ENCODE measurements around the gene CSK.

DNA sequence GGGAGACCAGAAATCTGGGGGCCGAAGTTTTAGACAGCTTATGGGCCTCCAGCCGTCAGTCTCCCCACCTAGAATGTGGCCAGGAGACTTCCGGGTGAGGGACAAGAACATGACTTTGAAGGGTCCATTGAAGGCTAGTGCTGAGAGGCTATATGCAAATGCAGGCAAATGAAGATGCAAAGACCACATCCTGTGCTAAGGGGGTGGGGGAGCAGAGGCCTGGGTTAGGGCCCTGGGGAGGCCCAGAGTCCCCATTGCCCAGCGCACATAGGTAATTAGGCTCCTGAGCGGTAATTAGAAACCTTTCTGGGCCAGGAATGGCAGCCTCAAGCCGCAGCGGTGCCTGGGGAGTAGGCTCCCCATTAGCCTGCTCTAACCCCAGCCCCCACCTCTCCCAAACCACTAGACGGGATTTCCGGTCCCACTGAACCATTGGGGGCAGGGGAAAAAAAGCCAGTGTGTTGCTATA lies 6.8 kb downstream of the CSK start:
- no peak for TF ChIP-seq EZH2 (IDR thresholded peaks at IDR 0.05)
- TF ChIP-seq POLR2AphosphoS5 (IDR thresholded peaks at IDR 0.05; ENCODE audit: borderline replicate concordance, low read depth, low read length): peak; percentile 20; the same call in 1 of the 2 replicates
